HepG2 (cell line): ENCODE measurements around the gene PRDX5.

Experiments used
- BCL6 ChIP-seq: IDR thresholded peaks from 2 replicates; pipeline ENCODE4 v1.6.1; 2016; ENCODE audit warnings: missing genetic modification reagents, missing compliant biosample characterization
- BRF2 ChIP-seq: sonication (generic); formaldehyde crosslinking; IDR thresholded peaks from 2 replicates; pipeline ENCODE4 v1.8.1; 2022; ENCODE audit warnings: mild to moderate bottlenecking, missing genetic modification reagents
- CTCF ChIP-seq: sonication (generic); formaldehyde crosslinking; IDR thresholded peaks from 2 replicates; pipeline ENCODE4 v1.5.0; 2020; ENCODE audit warnings: mild to moderate bottlenecking, missing genetic modification reagents, moderate library complexity
- GABPA ChIP-seq, 2 experiments: IDR thresholded peaks; 2 replicates each; pipeline ENCODE4 v1.6.1; 2011 to 2016; ENCODE audit warnings: low read depth in 2 of 2, low read length in 1 of 2, missing biosample characterization in 1 of 2, missing genetic modification characterization in 1 of 2
- SP140L ChIP-seq: sonication (generic); formaldehyde crosslinking; IDR thresholded peaks from 2 replicates; pipeline ENCODE4 v1.4.0; 2020; ENCODE audit warnings: missing genetic modification reagents, borderline replicate concordance
- ZNF530 ChIP-seq: sonication (generic); formaldehyde crosslinking; IDR thresholded peaks from 2 replicates; pipeline ENCODE4 v1.5.0; 2020; ENCODE audit warnings: low read depth, mild to moderate bottlenecking, missing genetic modification reagents
- ZNF839 ChIP-seq: sonication (generic); formaldehyde crosslinking; IDR thresholded peaks from 2 replicates; pipeline ENCODE4 v1.4.0; 2020; ENCODE audit warnings: missing genetic modification reagents, mild to moderate bottlenecking, borderline replicate concordance

GRCh38 chr11:64286801-64287159 is 31.1 kb upstream of the PRDX5 start:
- no peak for TF ChIP-seq BCL6 (CRISPR knock-in tag)
- no peak for TF ChIP-seq ZNF530 (CRISPR knock-in tag)
- TF ChIP-seq SP140L (CRISPR knock-in tag) = no peak
- no peak for TF ChIP-seq CTCF (CRISPR knock-in tag)
- no peak for TF ChIP-seq BRF2 (CRISPR knock-in tag)
- no peak for TF ChIP-seq ZNF839 (CRISPR knock-in tag)
- TF ChIP-seq GABPA (IDR thresholded peaks at IDR 0.05; ENCODE audit: low read depth, low read length) = no peak
- no peak for TF ChIP-seq GABPA (CRISPR knock-in tag; IDR thresholded peaks at IDR 0.05; ENCODE audit: low read depth)
